HepG2 (cell line): ENCODE data around the gene MYH10. TPM values are rescaled to one million over a fixed set of nuclear protein-coding genes. Genes with fewer than 3 reads are reported as not detected.

ENCODE experiments used
- ATF1 ChIP-seq: IDR thresholded peaks from 2 replicates; pipeline ENCODE4 v1.6.1; 2016; ENCODE audit warnings: mild to moderate bottlenecking, control low read depth
- CHD4 ChIP-seq: fragments of 200-600 bp; sonication (generic); IDR thresholded peaks from 2 replicates; pipeline ENCODE4 v1.7.0; 2017; ENCODE audit warnings: mild to moderate bottlenecking, low read length, borderline replicate concordance
- FOSL1 ChIP-seq: sonication (generic); formaldehyde crosslinking; IDR thresholded peaks from 2 replicates; pipeline ENCODE4 v1.9.0; 2021; ENCODE audit warnings: missing genetic modification reagents, borderline replicate concordance
- ISL2 ChIP-seq: sonication (generic); formaldehyde crosslinking; IDR thresholded peaks from 2 replicates; pipeline ENCODE4 v1.5.0; 2020; ENCODE audit warnings: missing genetic modification reagents
- NFIC ChIP-seq: IDR thresholded peaks from 2 replicates; pipeline ENCODE4 v1.6.1; 2012; ENCODE audit warnings: mild to moderate bottlenecking, low read length, inconsistent platforms
- PHF8 ChIP-seq: sonication (generic); formaldehyde crosslinking; IDR thresholded peaks from 2 replicates; pipeline ENCODE4 v1.5.0; 2020; ENCODE audit warnings: missing genetic modification reagents
- PRDM10 ChIP-seq: sonication (generic); formaldehyde crosslinking; IDR thresholded peaks from 2 replicates; pipeline ENCODE4 v1.4.0; 2020; ENCODE audit warnings: low read depth, missing genetic modification reagents
- RXRB ChIP-seq: IDR thresholded peaks from 2 replicates; pipeline ENCODE4 v1.6.1; 2016; ENCODE audit warnings: borderline replicate concordance, missing genetic modification reagents, missing compliant biosample characterization
- STAT6 ChIP-seq: sonication (generic); formaldehyde crosslinking; IDR thresholded peaks from 2 replicates; pipeline ENCODE4 v1.4.0; 2020; ENCODE audit warnings: missing genetic modification reagents, mild to moderate bottlenecking, borderline replicate concordance
- ZNF407 ChIP-seq: sonication (generic); formaldehyde crosslinking; IDR thresholded peaks from one replicate; pipeline ENCODE4 v1.5.1; 2020; ENCODE audit warnings: mild to moderate bottlenecking, missing genetic modification reagents; ENCODE audit errors: not compliant biosample characterization
- ZNF432 ChIP-seq: sonication (generic); formaldehyde crosslinking; IDR thresholded peaks from 2 replicates; pipeline ENCODE4 v1.5.0; 2020; ENCODE audit warnings: missing genetic modification reagents, mild to moderate bottlenecking, borderline replicate concordance
- ZNF772 ChIP-seq: sonication (generic); formaldehyde crosslinking; IDR thresholded peaks from 2 replicates; pipeline ENCODE4 v1.5.0; 2020; ENCODE audit warnings: mild to moderate bottlenecking, missing genetic modification reagents
- ZNF782 ChIP-seq: sonication (generic); formaldehyde crosslinking; IDR thresholded peaks from 2 replicates; pipeline ENCODE4 v1.4.0; 2020; ENCODE audit warnings: missing genetic modification reagents, mild to moderate bottlenecking, borderline replicate concordance
- ZSCAN30 ChIP-seq: sonication (generic); formaldehyde crosslinking; IDR thresholded peaks from 2 replicates; pipeline ENCODE4 v1.5.0; 2020; ENCODE audit warnings: mild to moderate bottlenecking, missing genetic modification reagents
- polyA plus RNA-seq, 8 experiments: library from polyadenylated mRNA; depleted of rRNA in 3 of 8; stranded (reverse) in 7 of 8; unstranded in 1 of 8; fragments of >200 nt; fragmentation: Illumina TruSeq in 4 of 8; extraction: Trizol in 4 of 8; gene quantifications; 2 replicates each; pipeline versions ENCODE4 v1.2.1 to v1.2.3, GENCODE V29; 2011 to 2016; ENCODE audit warnings: low read depth in 4 of 8, missing spikeins in 1 of 8, mixed read lengths in 1 of 8; ENCODE audit not compliant: insufficient read depth in 1 of 8
- total RNA-seq, 5 experiments: library from RNA; depleted of rRNA; stranded (reverse); fragments of >200 nt; fragmentation: Illumina TruSeq; extraction: Trizol; gene quantifications; 2 replicates each; pipeline ENCODE4 v1.2.3, GENCODE V29; 2016; ENCODE audit warnings: low read depth in 1 of 5

MYH10 gene
- total and polyA plus RNA-seq, 2 of the 13 experiments (the other 11 are each of a cell fraction or from before 2014, with no cell fraction given), result 43.4 to 68.6 TPM

DNA sequence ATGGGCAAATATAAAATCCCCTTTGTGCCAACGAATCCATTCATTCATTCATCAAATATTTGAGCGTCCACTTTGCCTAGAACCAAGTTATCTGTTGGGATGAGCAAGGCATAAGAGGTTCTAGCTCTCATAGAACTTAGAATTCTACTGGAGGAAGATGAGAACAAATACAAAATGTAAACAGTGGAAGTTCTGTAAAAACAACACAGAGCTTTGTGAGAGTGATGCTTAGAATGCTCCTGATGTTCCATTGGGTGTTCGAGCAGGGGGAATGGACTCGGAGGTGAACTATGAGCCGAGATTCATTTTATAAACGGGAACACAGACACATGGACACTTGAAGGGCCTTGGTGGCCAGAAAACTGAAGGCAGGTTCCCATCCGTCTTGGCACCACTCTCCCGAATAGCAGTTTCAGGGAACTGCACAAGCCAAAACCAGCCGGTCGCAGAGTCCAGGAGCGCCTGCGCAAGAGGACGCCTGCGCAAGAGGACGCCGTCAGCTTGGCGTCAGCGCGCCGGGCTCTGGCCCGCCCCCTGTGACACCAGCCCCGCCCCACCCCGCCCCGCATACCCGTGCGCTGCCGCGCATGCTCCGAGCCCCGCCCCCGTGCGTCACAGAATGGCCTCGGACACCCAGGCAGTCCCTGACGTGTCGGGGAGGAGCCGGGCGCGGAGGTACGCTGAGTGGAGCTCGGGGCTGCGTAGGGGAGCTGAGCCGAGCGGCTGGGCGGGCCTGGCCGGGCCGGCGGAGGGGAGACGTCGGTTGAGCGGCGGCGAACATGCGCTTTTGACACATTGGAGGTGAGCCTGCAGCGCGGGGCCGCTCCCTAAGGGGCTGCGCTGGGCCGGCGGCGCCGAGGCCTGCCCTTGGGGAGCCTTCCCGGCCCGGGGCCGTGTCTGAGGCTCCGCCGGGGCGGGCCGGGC, 195.0 kb downstream of the MYH10 start, which contains the start of gene NDEL1 (continued):
- TF ChIP-seq ZNF782 (CRISPR knock-in tag) (no peak), ZNF407 (CRISPR knock-in tag) (no peak), RXRB (CRISPR knock-in tag) (no peak), ZNF432 (CRISPR knock-in tag) (no peak), NFIC (no peak), ISL2 (CRISPR knock-in tag) (peak; percentile 80), CHD4 (no peak), ATF1 (CRISPR knock-in tag) (no peak), STAT6 (CRISPR knock-in tag) (no peak), ZSCAN30 (CRISPR knock-in tag) (no peak), PRDM10 (CRISPR knock-in tag) (no peak), FOSL1 (CRISPR knock-in tag) (no peak), PHF8 (CRISPR knock-in tag) (peak; percentile 96), ZNF772 (CRISPR knock-in tag) (no peak; the same call in 1 of the 2 replicates)
